GM12878 (cell line): ENCODE measurements around the gene SENP3. TPM values are rescaled to one million over a fixed set of nuclear protein-coding genes. Genes with fewer than 3 reads are reported as not detected.

Experiments
- BHLHE40 ChIP-seq, 2 experiments: fragments of 450-650 bp in 1 of 2; IDR thresholded peaks; 2 replicates each; pipeline ENCODE4 v1.6.1; 2011 to 2017; ENCODE audit warnings: low read depth in 2 of 2, borderline replicate concordance in 1 of 2, improper control_type of control experiment in 1 of 2, low read length in 1 of 2, mild to moderate bottlenecking in 1 of 2
- GATAD2B ChIP-seq: fragments of 450-650 bp; conservative IDR thresholded peaks from 2 replicates; pipeline ENCODE4 v1.6.1; 2017; ENCODE audit warnings: low read depth, mild to moderate bottlenecking, moderate library complexity
- IRF5 ChIP-seq: fragments of 450-650 bp; IDR thresholded peaks from 2 replicates; pipeline ENCODE4 v1.6.1; 2017; ENCODE audit warnings: borderline replicate concordance
- MAX ChIP-seq: IDR thresholded peaks from 2 replicates; pipeline ENCODE4 v1.6.1; 2012; ENCODE audit warnings: low read depth, low read length, improper control_type of control experiment
- MXI1 ChIP-seq: fragments of 150-350 bp; IDR thresholded peaks from 2 replicates; pipeline ENCODE4 v1.6.1; 2011; ENCODE audit warnings: low read depth, mild to moderate bottlenecking, inconsistent platforms, low read length, improper control_type of control experiment
- MYC ChIP-seq: IDR thresholded peaks from 2 replicates; pipeline ENCODE4 v1.6.1; 2011; ENCODE audit warnings: mild to moderate bottlenecking, low read length, moderate library complexity, inconsistent platforms; ENCODE audit not compliant: insufficient read depth, insufficient replicate concordance, insufficient read length, severe bottlenecking
- RELB ChIP-seq: fragments of 450-650 bp; IDR thresholded peaks from 2 replicates; pipeline ENCODE4 v1.6.1; 2017; ENCODE audit warnings: low read depth, mild to moderate bottlenecking, moderate library complexity
- SKIL ChIP-seq: fragments of 450-650 bp; IDR thresholded peaks from 2 replicates; pipeline ENCODE4 v1.6.1; 2017; ENCODE audit warnings: mild to moderate bottlenecking, low read depth, inconsistent platforms; ENCODE audit not compliant: poor library complexity, severe bottlenecking
- TCF7 ChIP-seq: IDR thresholded peaks from 2 replicates; pipeline ENCODE4 v1.6.1; 2014; ENCODE audit warnings: antibody characterized with exemption, borderline replicate concordance
- ZBED1 ChIP-seq: IDR thresholded peaks from 2 replicates; pipeline ENCODE4 v1.6.1; 2016; ENCODE audit warnings: borderline replicate concordance
- ZBTB40 ChIP-seq: fragments of 450-650 bp; IDR thresholded peaks from 2 replicates; pipeline ENCODE4 v1.6.1; 2016; ENCODE audit warnings: mild to moderate bottlenecking, moderate library complexity, borderline replicate concordance
- ZNF207 ChIP-seq: fragments of 450-650 bp; IDR thresholded peaks from 2 replicates; pipeline ENCODE4 v1.6.1; 2014; ENCODE audit warnings: antibody characterized with exemption, mild to moderate bottlenecking, borderline replicate concordance
- ZZZ3 ChIP-seq: IDR thresholded peaks from 2 replicates; pipeline ENCODE4 v1.6.1; 2011; ENCODE audit warnings: low read depth; ENCODE audit not compliant: control insufficient read depth, insufficient read length
- polyA plus RNA-seq, 11 experiments: library from polyadenylated mRNA; depleted of rRNA in 4 of 11; unstranded in 6 of 11; stranded (reverse) in 5 of 11; fragments of >200 nt; fragmentation: Nextera tagmentation in 4 of 11; fragmentation: Illumina TruSeq in 1 of 11; extraction: Ambion mirVana in 4 of 11; extraction: Trizol in 1 of 11; gene quantifications; 1 replicate in 1 of 11; 2 replicates in 10 of 11; pipeline versions ENCODE4 v1.2.1 to v1.2.3, GENCODE V29; 2011 to 2016; ENCODE audit warnings: inconsistent platforms in 2 of 11, missing spikeins in 2 of 11, low read depth in 1 of 11
- total RNA-seq, 4 experiments: library from RNA; depleted of rRNA in 3 of 4; stranded (reverse); fragments of >200 nt in 3 of 4; fragmentation: Illumina TruSeq in 1 of 4; extraction: Trizol in 1 of 4; gene quantifications; 2 replicates each; pipeline versions ENCODE4 v1.2.1 to v1.2.3, GENCODE V29; 2013 to 2021
- TF ChIP-seq, protein P1 (sequence below): fragments of 450-650 bp; IDR thresholded peaks from 2 replicates; pipeline ENCODE4 v1.6.1; 2017; ENCODE audit warnings: mild to moderate bottlenecking, moderate library complexity

Gene SENP3
- total and polyA plus RNA-seq, 10 of the 15 experiments (the other 5 are each of a cell fraction or from before 2014, with no cell fraction given) = 1.8 to 113 (median 72.3) TPM

GRCh38 chr17:7561028-7561575, 617 bp upstream of the SENP3 start (continued):
- TF ChIP-seq GATAD2B (peak; percentile 2; the same call in 1 of the 2 replicates), IRF5 (no peak), RELB (peak; percentile 46), ZBED1 (no peak), MYC (no peak), SKIL (no peak), TCF7 (no peak), ZBTB40 (no peak), ZZZ3 (no peak), BHLHE40 (IDR thresholded peaks at IDR 0.05; ENCODE audit: borderline replicate concordance in 1 of 2, low read depth in 2 of 2, low read length in 1 of 2) (peak in 1 of 2 experiments; percentile 28; a peak in 1 of 4 replicates), ZNF207 (no peak), MAX (peak; percentile 9; the same call in 1 of the 2 replicates), MXI1 (peak; percentile 58; the same call in 1 of the 2 replicates)
- TF ChIP-seq, protein P1, sequence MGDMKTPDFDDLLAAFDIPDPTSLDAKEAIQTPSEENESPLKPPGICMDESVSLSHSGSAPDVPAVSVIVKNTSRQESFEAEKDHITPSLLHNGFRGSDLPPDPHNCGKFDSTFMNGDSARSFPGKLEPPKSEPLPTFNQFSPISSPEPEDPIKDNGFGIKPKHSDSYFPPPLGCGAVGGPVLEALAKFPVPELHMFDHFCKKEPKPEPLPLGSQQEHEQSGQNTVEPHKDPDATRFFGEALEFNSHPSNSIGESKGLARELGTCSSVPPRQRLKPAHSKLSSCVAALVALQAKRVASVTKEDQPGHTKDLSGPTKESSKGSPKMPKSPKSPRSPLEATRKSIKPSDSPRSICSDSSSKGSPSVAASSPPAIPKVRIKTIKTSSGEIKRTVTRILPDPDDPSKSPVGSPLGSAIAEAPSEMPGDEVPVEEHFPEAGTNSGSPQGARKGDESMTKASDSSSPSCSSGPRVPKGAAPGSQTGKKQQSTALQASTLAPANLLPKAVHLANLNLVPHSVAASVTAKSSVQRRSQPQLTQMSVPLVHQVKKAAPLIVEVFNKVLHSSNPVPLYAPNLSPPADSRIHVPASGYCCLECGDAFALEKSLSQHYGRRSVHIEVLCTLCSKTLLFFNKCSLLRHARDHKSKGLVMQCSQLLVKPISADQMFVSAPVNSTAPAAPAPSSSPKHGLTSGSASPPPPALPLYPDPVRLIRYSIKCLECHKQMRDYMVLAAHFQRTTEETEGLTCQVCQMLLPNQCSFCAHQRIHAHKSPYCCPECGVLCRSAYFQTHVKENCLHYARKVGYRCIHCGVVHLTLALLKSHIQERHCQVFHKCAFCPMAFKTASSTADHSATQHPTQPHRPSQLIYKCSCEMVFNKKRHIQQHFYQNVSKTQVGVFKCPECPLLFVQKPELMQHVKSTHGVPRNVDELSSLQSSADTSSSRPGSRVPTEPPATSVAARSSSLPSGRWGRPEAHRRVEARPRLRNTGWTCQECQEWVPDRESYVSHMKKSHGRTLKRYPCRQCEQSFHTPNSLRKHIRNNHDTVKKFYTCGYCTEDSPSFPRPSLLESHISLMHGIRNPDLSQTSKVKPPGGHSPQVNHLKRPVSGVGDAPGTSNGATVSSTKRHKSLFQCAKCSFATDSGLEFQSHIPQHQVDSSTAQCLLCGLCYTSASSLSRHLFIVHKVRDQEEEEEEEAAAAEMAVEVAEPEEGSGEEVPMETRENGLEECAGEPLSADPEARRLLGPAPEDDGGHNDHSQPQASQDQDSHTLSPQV = no peak
